ENCODE results near the gene GPR37L1. TPM values are rescaled to one million over a fixed set of nuclear protein-coding genes. Genes with fewer than 3 reads are reported as not detected.
"Not testable (repeated sequence)": the region's sequence is repeated elsewhere in the genome, so short reads cannot be mapped to it uniquely, and the experiment has no call there.

GPR37L1 gene
- total and polyA plus RNA-seq, 8 donors: 0.02 to 0.25 (median 0.07) TPM; not detected in 2

DNA sequence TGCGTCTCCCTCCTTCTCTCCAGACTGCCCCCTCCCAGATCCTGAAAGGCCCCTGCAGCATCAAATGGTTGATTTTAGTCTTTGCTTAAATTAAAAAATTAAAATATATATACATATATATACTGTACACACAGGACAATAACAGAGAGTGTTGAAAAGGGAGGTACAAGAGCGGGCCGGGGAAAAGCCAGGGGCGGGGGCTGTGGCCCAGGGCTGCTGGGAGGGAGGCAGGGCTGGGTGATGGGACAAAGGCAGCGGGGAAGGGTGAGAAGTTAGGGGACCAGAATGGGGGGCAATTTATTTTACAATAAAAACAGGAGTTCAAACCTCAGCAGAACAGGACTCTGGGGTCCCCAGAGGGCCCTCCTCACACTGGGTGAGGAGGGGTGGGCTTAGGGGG lies 11.3 kb downstream of the GPR37L1 start:
- WGBS, 2 donors: 95 to 96% methylated on average over 5 of the region's 5 CpGs
- H3K36me3 ChIP-seq: peaks cover 0 to 4% (median 0%) of the 10 kb centered on the region in 3 donors
- no peaks in the 10 kb centered on the region for H3K27me3 ChIP-seq
- no peak overlapping the region for H3K4me3 ChIP-seq
- H3K9me3 ChIP-seq: no peaks in the 10 kb centered on the region
- ATAC-seq (no peak), DNase-seq (no peak), FAIRE-seq (no peak)
- H3K27ac ChIP-seq: no peak overlapping the region
- TF ChIP-seq, protein P1, sequence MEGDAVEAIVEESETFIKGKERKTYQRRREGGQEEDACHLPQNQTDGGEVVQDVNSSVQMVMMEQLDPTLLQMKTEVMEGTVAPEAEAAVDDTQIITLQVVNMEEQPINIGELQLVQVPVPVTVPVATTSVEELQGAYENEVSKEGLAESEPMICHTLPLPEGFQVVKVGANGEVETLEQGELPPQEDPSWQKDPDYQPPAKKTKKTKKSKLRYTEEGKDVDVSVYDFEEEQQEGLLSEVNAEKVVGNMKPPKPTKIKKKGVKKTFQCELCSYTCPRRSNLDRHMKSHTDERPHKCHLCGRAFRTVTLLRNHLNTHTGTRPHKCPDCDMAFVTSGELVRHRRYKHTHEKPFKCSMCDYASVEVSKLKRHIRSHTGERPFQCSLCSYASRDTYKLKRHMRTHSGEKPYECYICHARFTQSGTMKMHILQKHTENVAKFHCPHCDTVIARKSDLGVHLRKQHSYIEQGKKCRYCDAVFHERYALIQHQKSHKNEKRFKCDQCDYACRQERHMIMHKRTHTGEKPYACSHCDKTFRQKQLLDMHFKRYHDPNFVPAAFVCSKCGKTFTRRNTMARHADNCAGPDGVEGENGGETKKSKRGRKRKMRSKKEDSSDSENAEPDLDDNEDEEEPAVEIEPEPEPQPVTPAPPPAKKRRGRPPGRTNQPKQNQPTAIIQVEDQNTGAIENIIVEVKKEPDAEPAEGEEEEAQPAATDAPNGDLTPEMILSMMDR (IDR thresholded peaks at IDR 0.05): no peak
- intact Hi-C loops (cut with DNase I): no loop called here
- H3K4me1 ChIP-seq: no peaks in the 10 kb centered on the region

DNA sequence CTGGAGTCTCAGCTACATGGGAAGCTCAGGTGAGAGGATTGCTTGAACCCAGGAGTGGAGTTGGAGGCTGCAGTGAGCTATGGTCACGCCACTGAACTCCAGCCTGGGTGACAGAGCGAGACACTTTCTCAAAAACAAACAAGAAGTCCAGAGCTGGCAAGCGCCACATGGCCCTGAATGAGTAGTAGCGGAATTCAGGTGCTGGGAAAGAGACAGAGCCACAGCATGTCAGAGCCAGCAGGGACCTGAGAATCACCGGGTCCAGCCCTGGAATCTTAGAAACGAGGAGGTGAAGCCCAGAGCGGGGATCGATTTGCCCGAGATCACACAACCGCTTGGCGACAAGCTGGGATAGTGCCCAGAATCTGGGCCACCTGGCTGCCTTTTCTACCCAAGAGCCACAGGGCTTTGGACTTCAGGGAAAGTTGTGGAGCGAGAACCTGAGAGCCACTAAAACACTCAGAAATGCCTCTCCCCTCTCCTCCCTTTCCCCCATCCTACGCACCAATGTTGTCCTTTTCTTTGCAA lies 12.0 kb downstream of the GPR37L1 start:
- Histone ChIP-seq H3K27me3 (no peaks in the 10 kb centered on the region), H3K36me3 (peaks cover 0 to 4% (median 0%) of the 10 kb centered on the region in 3 donors), H3K9me3 (no peaks in the 10 kb centered on the region), H3K4me1 (no peaks in the 10 kb centered on the region), H3K4me3 (no peak overlapping the region), H3K27ac (peak overlapping the region in 3 of 4 donors; percentile 18 to 44 (median 28))
- DNase-seq (peak in 2 of 6 donors; percentile 46 to 49), FAIRE-seq (no peak), ATAC-seq (peak in 3 of 4 donors; percentile 13 to 21 (median 15))
- intact Hi-C loops (cut with DNase I): no loop called here
- TF ChIP-seq, protein P1 (IDR thresholded peaks at IDR 0.05): no peak
- 37 to 56% methylated on average over 13 of the region's 13 CpGs for WGBS, 2 donors

GRCh38 chr1:202135221-202135721 lies 12.6 kb downstream of the GPR37L1 start:
- 33 to 37% methylated on average over 15 of the region's 15 CpGs for WGBS, 2 donors
- H3K4me3 ChIP-seq: no peak overlapping the region
- FAIRE-seq (no peak), DNase-seq (peak in 3 of 6 donors; percentile 61 to 81 (median 70)), ATAC-seq (peak; percentile 68 to 92 (median 84))
- H3K9me3 ChIP-seq: no peaks in the 10 kb centered on the region
- intact Hi-C loops (cut with DNase I): no loop called here
- H3K36me3 ChIP-seq: peaks cover 0 to 4% (median 0%) of the 10 kb centered on the region in 3 donors
- H3K27ac ChIP-seq: peak overlapping the region in 3 of 4 donors; percentile 18 to 44 (median 28)
- TF ChIP-seq, protein P1 (IDR thresholded peaks at IDR 0.05): peak; percentile 49 to 88 (median 84)
- no peaks in the 10 kb centered on the region for H3K4me1 ChIP-seq
- H3K27me3 ChIP-seq: no peaks in the 10 kb centered on the region

DNA sequence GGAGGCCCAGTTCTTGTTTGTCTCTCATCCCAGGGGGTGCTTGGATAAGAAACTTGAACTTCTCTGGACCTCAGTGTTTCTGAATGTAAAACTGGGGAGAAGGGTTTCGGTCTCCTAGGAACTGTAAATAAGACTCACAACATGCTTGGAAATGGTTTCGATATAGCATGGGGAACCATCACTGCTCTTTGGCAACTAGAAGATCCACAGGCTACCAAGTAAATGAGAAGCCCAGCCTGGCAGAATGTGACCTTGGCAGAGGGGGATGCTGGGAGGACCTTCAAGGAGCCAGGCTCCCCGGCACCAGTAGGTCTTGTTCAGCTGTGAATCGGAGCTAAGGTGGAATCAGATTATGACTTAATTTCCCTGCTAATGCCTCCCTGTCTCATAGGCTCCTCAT lies 18.1 kb downstream of the GPR37L1 start:
- H3K36me3 ChIP-seq: peaks cover 0 to 4% (median 0%) of the 10 kb centered on the region in 3 donors
- TF ChIP-seq, protein P1 (IDR thresholded peaks at IDR 0.05): no peak
- ATAC-seq: no peak
- no peaks in the 10 kb centered on the region for H3K9me3 ChIP-seq
- no peaks in the 10 kb centered on the region for H3K27me3 ChIP-seq
- H3K27ac ChIP-seq: no peak overlapping the region
- WGBS, 2 donors: 55 to 61% methylated on average over 4 of the region's 4 CpGs
- peaks cover 0 to 16% (median 8%) of the 10 kb centered on the region in 3 donors for H3K4me1 ChIP-seq
- intact Hi-C loops (cut with DNase I): no loop called here
- no peak overlapping the region for H3K4me3 ChIP-seq
- DNase-seq: no peak
- no peak for FAIRE-seq

DNA sequence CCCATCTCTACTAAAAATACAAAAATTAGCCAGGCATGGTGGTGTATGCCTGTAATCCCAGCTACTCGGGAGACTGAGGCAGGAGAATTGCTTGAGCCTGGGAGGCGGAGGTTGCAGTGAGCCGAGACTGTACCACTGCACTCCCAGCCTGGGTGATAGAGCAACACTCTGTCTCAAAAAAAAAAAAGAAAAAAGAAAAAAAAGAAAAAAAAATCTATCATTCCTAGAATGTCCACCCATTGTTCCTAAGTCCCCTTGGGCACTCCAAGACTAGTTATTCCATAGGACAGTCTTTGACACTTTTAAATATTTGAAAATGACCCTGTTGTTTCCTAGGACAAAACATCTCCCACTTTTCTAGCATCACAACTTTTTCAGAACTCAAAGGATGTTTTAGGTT lies 18.8 kb downstream of the GPR37L1 start:
- 94 to 98% methylated on average over 3 of the region's 3 CpGs for WGBS, 2 donors
- FAIRE-seq; H3K9me3 ChIP-seq; H3K4me3 ChIP-seq; ATAC-seq; H3K27me3 ChIP-seq; intact Hi-C loops (cut with DNase I); DNase-seq; H3K36me3 ChIP-seq; H3K27ac ChIP-seq: not testable (repeated sequence)
- peaks cover 0 to 16% (median 8%) of the 10 kb centered on the region in 3 donors for H3K4me1 ChIP-seq
